22Rv1 (cell line): ENCODE measurements around the gene ALDH1A3.

ENCODE experiments used
- CTCF ChIP-seq: fragments of 450-650 bp; IDR thresholded peaks from 2 replicates; pipeline ENCODE4 v1.5.1; 2017; ENCODE audit warnings: mild to moderate bottlenecking
- ZFX ChIP-seq: fragments of 450-650 bp; IDR thresholded peaks from 2 replicates; pipeline ENCODE4 v1.6.1; 2017; ENCODE audit warnings: antibody characterized with exemption, borderline replicate concordance

GRCh38 chr15:100890051-100890720 is 10.6 kb downstream of the ALDH1A3 start:
- no peak for TF ChIP-seq CTCF
- TF ChIP-seq ZFX: no peak
